IPS-NIHi7 (cell line): ENCODE data around the gene KRT24.
A peak's percentile ranks its signal among the peaks of the same experiment; 100 is the strongest.

Experiments
- DNase-seq: peaks from one replicate; pipeline ENCODE4 v3.0.0; 2012; ENCODE audit warnings: mixed read lengths; ENCODE audit errors: extremely low spot score

Gene KRT24

GRCh38 chr17:40694584-40694983 is 9.0 kb downstream of the KRT24 start:
- no peak for DNase-seq

GRCh38 chr17:40687106-40687505 is 16.4 kb downstream of the KRT24 start:
- DNase-seq, result no peak

- no peak for DNase-seq
These were observed 17.4 kb downstream of the KRT24 start for GRCh38 chr17:40686192-40686591.

- no peak for DNase-seq
These were observed 22.6 kb downstream of the KRT24 start for GRCh38 chr17:40680998-40681397.

- DNase-seq, result no peak
These were observed 24.0 kb downstream of the KRT24 start for GRCh38 chr17:40679523-40679907.

GRCh38 chr17:40678902-40679522 is 24.5 kb downstream of the KRT24 start:
- DNase-seq, result no peak

GRCh38 chr17:40675905-40676304 is 27.6 kb downstream of the KRT24 start:
- no peak for DNase-seq

- no peak for DNase-seq
These were observed 30.9 kb downstream of the KRT24 start for GRCh38 chr17:40672654-40673053.

GRCh38 chr17:40671282-40671681 is 32.3 kb downstream of the KRT24 start:
- DNase-seq, result no peak

GRCh38 chr17:40666331-40666730 is 37.2 kb downstream of the KRT24 start:
- no peak for DNase-seq

GRCh38 chr17:40664582-40665333 is 38.8 kb downstream of the KRT24 start, which contains the start of gene KRT222:
Gene KRT222, minus strand, starts transcription at chr17:40665177. Its CDS starts 78 bp downstream, at chr17:40665099.
- DNase-seq, result peak; percentile 38

GRCh38 chr17:40663252-40663651 is 40.3 kb downstream of the KRT24 start:
- no peak for DNase-seq

- no peak for DNase-seq
These were observed 43.6 kb downstream of the KRT24 start for GRCh38 chr17:40659911-40660310.

GRCh38 chr17:40658396-40658795 is 45.2 kb downstream of the KRT24 start:
- no peak for DNase-seq

- no peak for DNase-seq
These were observed 51.6 kb downstream of the KRT24 start for GRCh38 chr17:40651939-40652338.

- no peak for DNase-seq
These were observed 55.1 kb downstream of the KRT24 start for GRCh38 chr17:40648384-40648968.
